HK-2 (cell line): ENCODE results near the gene VPS25.
"Not testable (repeated sequence)": the region's sequence is repeated elsewhere in the genome, so short reads cannot be mapped to it uniquely, and the experiment has no call there.

Source experiments
- DNase-seq: peaks from one replicate; pipeline ENCODE4 v3.0.0-alpha.2; 2018; ENCODE audit not compliant: unreplicated experiment

Gene VPS25

DNA sequence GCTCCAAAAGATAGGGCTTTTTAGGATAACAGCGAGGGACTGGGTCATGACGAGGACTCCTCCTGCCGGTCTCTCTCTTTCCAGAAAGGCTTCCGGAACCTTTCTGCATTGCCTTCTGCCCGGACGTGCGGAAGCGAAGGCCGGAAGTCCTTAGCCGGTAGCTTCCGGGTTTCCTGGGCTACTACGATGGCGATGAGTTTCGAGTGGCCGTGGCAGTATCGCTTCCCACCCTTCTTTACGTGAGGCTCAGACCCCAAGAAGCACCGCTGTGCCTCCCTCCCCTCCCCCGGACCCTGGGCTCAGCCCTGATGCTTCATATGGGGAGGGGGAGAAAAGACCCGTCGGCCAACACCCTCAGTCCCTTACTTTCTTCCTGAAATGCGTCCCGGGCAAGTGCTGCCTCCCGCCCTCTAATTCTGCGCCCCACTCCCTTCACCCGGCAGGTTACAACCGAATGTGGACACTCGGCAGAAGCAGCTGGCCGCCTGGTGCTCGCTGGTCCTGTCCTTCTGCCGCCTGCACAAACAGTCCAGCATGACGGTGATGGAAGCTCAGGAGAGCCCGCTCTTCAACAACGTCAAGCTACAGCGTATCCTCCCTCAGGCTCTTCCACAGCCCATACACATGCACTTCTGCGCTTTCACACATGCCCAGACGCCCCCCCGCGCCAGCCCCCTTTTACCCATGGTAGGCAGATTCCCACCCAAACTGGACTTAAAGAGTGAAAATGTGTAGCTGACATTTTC is at the start of gene VPS25:
VPS25 (plus strand) TSS at position 160 of the 746 bp plus-strand sequence; CDS start at position 187, 27 bp downstream.
- DNase-seq, result peak; percentile 80

DNA sequence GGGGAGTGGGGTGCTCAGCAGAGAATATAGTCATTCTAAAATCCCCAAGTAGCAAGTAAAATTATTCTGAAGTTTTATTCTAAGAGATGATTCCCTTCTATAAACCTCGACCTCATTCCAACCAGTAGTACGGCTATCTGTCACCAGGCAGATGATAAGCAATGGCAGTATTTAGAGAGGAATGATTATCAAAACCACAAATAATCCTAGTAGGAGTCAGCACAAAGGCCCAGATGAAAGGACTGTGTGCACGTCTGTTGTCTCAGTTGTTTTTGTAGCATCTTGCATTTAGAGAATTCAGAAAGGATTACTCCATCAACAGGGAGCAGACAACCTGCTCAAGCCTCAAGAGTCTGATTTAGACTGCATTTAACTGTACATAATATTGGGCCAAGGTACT is 49.6 kb upstream of the VPS25 start:
- DNase-seq, result no peak

DNA sequence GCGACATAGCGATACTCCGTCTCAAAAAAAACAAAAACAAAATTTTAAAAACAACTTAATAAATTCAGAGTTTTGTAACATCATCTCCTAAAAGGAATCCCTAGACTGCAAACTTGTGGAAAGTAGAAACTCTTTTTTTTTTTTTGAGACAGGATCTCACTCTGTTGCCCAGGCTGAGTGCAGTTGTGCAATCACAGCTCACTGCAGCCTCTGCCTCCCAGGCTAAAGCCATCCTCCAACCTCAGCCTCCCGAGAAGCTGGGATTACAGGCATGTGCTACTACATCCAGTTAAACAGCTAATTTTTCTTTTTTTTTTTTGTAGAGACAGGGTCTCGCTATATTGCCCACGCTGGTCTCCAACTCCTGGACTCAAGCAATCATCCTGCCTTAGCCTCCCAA is 48.1 kb upstream of the VPS25 start:
- DNase-seq, result no peak

DNA sequence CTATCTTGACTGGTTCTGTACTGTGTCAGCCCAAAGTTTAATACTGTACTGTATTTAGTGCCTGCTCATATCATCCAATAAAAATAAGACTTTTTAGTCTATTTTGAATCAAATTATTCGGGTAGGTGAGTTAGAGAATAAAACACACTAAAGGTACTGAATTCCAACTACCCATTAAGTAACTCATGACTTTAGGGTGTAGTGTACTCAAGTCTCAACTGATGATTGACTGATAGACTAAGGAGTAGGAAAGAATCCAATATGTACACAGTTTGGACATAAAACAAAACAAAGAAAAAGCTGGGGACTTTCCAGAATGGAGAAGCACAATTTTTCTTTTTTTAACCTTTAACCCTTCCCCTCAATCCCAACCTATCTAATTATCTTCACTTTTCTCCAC is 32.5 kb upstream of the VPS25 start:
- no peak for DNase-seq

DNA sequence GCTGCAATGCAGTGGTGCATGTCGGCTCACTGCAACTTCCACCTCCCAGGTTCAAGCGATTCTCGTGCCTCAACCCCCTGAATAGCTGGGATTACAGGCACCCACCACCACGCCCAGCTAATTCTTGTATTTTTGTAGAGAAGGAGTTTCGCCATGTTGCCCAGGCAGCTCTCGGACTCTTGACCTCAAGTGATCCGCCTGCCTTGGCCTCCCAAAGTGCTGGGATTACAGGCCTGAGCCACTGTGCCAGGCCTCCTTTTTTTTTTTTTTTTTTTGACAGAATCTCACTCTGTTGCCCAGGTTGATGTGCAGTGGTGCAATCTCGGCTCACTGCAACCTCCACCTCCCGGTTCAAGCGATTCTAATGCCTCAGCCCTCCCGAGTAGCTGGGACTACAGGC is 30.3 kb upstream of the VPS25 start:
- DNase-seq, result not testable (repeated sequence)

DNA sequence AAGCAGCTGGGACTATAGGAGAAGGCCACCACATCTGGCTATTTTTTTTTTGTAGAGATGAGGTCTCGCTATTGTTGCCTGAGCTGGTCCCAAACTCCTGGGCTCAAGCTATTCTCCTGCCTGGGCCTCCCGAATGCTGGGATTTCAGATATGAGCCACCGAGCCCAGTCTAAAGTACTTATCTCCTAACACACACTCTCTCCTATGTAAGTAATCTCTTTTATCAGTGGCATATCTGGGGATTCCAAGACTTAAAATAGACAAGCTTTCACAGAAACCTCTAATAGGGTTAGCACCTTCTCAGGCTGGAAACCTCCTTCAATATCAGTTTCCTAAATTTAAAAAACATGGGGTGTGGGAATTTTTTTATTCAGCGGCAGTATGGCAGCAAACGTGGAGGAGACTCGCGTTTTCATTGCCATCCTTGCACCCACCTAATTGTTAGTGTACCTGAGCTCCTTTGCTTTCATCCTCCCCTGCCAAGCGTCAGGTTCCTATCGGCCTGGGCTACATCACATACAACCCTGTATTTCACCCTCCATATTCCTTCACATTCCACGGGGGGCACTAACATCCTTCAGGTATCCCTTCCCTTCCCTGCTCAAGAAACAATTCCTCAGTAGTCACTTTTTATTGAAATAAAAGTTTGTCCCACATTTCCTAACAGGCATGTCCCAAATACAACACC is 29.5 kb upstream of the VPS25 start:
- DNase-seq, result no peak

DNA sequence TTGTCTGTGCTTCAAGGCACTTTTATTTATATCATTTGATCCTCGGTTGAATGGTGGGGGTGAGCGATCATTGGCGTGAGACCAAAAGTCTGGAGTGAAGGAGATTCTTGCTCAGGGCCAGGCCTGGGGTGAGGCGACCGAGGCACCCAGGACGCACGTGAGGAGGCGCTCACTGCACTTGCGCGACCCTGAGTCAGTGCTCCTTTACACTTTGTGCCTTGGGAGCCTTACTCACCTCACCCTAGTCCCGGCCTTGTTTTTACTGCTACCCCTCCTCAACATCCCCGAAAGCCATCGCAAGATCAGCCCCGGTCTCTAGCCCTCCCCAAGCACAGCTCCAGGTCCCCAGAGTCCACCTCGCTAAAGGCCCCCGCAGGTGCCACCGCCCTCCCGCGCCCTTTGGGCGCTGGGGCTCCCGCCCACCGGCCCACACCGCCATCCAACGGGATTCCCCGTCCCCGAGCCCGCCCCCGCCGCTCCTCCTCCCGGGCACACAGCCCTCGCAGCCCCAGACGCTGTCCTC is 28.9 kb upstream of the VPS25 start:
- peak; percentile 84 for DNase-seq

DNA sequence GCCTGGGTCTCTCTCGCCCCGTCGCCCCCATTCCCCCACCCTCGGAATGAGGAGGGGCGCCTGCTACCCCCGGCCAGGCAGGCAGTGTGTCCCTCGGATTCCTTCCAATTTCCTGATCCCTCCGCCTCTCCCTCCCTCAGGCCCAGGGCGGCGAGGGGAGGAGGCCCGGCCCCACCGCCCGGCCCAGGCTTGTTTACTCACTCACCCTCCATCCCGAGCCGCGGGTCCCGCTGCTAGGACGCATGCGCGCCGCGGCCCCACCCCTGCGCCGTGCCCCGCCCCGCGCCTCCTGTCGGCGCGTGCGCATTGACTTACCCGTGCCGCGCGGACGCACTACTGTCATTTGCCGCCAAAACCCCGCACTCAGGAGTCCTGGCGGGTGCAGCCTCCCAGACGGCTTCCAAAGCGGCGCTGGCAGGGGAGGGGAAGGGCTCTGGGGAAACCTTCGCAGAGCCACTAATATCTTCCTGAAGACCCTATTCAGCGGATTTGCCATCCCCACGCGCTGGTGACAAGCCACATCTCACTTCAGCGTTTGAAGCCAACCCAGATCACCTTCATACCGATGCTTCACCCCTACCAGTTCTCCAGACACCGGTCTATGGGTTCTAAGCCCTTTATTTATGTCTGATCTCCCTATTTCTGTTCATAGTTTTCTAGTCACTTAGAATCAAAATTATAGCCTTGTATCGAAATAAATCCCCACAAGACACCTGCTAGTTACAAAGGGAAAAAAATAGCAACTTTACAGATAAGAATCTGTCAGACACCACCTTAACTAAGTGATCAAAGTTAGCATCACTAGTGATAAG is 28.2 kb upstream of the VPS25 start, which contains the start of gene EZH1:
EZH1 (minus strand) TSS at position 235 of the 812 bp plus-strand sequence. CDS start 16,099 bp downstream, outside the sequence.
- DNase-seq, result peak; percentile 94

DNA sequence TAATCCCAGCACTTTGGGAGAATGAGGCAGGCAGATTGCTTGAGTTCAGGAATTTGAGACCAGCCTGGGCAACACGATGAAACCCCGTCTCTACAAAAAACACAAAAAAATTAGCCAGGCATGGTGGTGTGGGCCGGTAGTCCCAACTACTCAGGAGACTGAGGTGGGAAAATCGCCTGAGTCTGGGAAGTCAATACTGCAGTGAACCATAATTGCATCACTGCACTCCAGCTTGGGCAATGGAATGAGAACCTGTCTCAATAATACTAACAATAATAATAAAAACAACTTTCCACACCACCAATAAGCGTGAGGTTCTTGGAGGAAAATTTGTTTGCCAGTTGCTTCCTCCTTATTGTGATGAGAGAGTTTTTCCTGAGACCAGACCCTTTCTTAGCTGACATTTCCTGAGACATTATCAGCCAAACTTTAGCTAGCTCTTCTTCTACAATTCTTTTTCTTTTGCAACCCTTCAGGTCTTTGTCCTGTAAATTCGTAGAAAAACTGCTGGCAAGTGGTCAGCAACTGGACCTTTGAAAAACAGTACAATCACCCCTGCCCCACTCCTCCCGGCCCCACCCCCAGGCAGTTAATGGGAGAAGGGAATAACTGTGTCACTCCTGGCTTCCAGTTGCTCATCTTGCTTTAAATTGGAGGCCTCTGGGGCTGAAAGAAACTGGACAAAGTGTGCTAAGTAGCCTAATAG is 24.9 kb upstream of the VPS25 start:
- no peak for DNase-seq

DNA sequence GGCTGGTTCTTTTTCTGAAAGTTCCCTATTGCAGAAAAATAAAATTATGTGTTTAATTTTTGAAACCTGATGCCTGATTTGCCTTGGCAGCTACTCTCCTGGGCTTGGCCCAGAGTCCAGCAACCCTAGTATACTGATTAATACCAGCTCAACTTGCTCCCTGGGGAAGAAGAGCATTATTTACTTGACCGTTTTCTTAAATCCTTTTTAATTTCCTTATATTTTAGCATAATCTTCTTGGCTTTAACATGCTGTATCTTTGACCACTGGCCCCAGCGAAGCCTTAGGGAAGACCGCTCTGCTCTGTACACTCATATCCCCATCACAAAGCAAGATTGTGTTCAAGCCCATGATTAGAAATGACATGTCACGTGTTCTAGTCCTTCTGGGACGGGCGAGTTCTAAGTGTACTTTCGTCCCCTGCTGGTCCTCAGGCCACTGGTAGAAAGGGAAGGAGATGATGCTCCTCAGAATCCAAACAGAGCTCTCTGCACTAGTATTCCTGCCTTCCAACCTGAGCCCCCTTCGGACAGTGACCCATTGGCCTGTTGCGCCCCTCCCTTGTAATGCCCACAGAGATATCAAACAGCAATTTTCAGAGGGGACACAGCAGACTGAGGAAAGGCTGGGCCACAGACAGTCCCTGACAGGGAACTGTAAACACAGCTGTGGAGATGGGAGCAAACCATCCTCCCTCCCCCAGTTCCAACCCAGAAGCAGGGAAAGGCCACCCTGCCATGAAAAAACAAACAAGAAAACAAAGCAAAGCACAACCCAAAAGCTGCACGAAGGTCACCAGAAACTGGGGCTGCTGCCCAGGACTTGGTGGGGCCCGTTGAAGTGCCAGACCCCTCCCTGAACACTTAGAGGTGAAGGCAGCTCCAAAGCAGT is 24.1 kb upstream of the VPS25 start:
- DNase-seq, result no peak

DNA sequence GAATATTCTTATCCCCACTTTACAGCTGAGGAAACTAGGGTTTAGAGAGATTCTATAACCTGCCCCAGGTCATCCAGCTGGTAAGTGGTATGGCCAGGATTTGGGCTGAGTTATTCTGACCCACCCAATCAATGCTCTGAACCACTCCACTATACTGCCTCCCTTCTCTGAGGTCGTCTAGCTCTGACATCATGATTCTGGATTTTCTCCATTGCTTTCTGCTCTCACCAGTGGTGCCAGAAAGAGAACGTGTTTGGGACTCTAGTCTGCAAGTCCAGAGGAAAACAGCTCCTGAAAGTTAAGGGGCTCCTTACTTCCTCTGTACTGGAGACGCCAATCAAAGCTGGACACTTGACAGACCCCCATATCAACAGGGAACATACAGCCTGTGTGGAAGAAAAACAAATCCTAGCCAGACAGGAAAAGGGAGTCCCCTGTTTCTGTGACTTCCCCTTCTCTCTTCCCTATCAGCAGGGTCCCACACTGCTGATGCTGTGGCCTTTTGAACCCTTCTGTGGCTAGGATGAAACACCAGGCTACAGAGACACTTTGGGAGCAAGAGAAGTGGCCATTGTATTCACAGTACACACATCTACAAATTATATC is 22.4 kb upstream of the VPS25 start:
- no peak for DNase-seq

DNA sequence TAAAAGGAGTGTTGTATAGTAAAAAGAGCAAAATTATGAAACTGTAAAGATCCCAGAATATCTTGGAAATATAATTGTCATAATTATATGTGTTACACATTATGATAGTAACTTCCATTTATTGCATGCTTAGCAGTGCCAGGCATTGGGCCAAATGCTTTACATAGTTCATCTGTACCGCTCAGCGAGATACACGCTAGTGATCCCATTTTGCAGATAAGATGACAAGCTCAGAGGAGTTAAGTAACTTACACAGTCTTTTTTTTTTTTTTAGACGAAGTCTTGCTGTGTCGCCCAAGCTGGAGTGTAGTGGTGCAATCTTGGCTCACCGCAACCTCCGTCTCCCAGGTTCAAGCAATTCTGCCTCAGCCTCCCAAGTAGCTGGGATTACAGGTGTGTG is 21.6 kb upstream of the VPS25 start:
- no peak for DNase-seq

DNA sequence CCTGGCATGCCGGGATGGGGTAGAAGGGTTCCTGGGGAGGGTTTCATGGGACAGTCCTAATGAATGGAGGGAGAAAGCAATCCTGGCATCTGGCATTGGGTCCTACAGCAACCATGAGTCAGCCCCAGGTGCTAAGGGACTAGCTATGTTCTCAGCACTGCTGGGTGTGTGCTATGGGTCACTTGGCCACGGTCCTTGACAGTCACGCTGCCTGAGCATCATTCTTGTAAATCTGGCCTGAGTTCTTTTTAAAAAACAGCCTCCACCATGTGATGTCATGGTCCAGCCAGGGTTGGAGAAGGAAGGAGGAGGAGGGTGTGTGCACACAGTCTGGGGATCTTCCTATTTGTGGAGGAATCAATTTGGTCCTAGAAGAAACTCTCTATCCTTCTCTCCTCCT is 18.5 kb upstream of the VPS25 start:
- peak; percentile 21 for DNase-seq

DNA sequence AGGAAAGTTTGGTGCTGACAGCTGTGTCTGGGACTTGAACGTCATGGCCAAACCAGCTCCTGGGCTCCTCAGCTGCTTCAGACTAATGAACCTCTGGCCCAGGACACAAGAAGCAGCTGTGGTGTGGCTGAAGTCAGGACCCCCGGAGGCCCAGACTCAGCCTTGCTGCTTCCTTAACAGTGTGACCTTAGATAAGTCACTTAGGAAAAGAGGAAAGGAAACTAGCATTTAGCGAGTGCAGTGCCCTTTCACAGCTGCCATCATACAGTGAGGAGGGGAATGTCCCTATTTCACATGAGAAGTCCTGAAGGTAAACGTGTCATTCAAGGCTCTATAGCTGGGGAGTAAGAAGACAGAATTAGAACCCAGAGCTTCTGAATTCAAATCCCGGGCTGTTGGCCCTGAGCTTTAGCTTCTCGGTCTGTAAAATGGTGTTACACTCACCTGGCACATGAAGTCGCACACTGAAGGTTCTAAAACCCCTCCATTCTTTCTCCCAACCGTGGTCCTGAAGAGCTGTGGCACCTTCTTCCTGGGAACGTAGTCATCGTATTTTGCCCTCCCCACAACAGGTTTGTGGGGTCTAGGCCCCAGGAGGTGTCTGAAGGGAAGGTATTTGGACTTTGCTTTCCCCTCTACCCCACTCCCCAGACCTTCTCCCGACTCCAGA is 13.1 kb upstream of the VPS25 start:
- DNase-seq, result no peak

DNA sequence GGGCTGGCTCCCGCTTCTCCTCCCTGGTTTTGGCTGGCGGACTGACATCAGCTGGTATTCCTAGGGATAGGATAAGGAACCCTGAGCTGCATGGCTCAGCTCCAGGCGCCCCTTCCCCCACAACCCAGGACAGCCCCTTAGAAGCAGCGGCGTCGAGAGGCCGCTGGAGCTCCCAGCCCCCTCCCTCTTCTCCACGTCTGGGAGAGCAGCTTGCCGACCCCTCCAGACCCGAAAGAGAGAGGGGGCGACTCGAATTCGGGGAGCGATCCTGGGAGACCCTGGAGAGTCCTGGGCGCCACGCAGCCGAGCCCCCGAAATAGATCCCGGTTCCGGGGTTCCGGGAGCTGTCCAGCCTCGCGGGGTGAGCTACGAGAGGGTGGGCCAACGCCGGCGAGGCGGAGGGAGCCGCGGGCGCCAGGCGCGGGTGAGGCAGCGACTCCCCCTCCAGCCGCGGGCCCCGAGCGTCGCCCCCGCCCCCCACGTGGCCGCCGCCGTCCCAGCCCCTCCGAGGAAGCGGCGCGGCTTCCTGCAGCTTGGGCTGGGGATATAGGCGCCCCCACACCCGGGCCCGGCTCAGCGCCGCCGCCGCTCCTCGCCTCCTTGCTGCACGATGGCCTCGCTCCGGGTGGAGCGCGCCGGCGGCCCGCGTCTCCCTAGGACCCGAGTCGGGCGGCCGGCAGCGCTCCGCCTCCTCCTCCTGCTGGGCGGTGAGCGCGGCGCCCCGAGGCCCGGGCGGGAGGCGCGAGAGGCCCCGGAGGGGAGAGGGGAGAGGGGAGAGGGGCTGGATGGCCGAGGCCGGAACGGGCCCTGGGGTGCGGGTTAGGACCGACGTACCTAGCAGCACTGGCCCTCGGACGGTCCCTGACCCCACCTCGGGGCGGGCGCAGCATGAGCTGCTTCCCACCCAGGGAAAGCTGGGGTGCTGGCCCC is 12.3 kb upstream of the VPS25 start, which contains the start of gene RAMP2:
RAMP2 (plus strand) TSS at position 576 of the 930 bp plus-strand sequence; CDS start at position 611, 35 bp downstream.
- DNase-seq, result no peak

DNA sequence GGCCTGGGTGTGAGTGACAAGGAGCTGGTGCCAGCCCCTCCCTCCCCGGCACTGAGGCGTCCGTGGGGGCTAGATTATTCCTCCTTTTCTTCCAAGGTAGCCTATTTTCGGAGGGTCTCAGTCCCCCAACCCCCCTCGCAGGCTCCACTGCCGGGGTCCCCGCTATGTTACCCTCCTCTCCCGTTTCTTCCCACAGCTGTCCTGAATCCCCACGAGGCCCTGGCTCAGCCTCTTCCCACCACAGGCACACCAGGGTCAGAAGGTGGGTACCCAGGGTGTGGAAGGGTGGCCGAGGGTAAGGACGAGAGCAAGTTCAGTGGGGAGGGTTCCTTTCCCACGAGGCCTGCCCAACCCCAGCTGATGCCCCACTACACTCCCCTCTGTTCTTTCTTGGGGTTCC is 11.6 kb upstream of the VPS25 start:
- DNase-seq, result no peak

DNA sequence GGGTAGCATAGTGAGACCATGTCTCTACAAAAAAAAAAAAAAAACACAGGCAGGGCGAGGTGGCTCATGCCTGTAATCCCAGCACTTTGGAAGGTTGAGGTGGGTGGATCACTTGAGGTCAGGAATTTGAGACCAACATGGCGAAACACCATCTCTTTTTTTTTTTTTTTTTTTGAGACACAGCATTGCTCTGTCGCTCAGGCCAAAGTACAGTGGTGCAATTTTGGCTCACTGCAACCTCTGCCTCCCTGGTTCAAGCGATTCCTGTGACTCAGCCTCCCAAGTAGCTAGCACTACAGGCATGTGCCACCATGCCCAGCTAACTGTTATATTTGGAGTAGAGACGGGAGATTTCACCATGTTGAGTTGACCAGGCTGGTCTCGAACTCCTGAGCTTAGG is 7.1 kb upstream of the VPS25 start:
- DNase-seq, result no peak

DNA sequence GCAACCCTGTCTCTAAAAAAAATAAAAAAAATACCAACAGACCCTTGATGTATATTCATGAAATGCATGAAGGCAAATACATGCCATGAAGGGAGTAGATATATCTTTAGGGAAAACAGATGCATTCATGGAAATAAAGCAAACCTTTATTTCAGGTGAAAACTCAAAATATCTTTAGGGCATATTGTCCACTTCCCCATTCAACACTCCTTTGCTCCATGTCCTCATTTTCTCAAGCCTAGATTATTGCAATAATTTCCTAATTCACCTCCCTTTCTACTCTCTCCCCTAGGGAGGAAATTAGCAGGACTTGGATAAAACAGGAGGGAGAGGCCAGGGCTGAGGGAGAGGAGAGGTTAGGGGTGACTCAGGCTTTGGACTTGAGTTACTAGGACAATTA is 5.7 kb upstream of the VPS25 start:
- no peak for DNase-seq
